T-helper 2 cell treated with Interferon-gamma antibody and Interleukin-4, amounts not matched to agents 100 ng/mL and 5 ng/mL, for 36 hours (primary cell): ENCODE results near the gene MLXIP. TPM values are rescaled to one million over a fixed set of nuclear protein-coding genes. Genes with fewer than 3 reads are reported as not detected.

Experiments used
- intact Hi-C: fragments of 100-400 bp; cut with micrococcal nuclease; formaldehyde crosslinking; loops from one replicate; pipeline ENCODE4 v1.15.1; 2023
- total RNA-seq: library from RNA; stranded (reverse); gene quantifications from 2 replicates; pipeline ENCODE4 v1.2.3, GENCODE V29; 2022

MLXIP gene
- total RNA-seq, 1 donor from 2014 or later = 44.7 TPM

- intact Hi-C loops = loop anchor here (1.0 kb wide), 1 partner anchor 69 kb away; no protein-coding TSS in a partner anchor
Measured at GRCh38 chr12:122123051-122123760, 44.6 kb downstream of the MLXIP start.

- intact Hi-C loops = loop anchor here (1.0 kb wide), 1 partner anchor 69 kb away; no protein-coding TSS in a partner anchor
Measured at GRCh38 chr12:122123761-122124145, 45.2 kb downstream of the MLXIP start.

- intact Hi-C loops = no loop called here
Measured at GRCh38 chr12:122124370-122124769, 45.8 kb downstream of the MLXIP start.

GRCh38 chr12:122125452-122126341, 47.1 kb downstream of the MLXIP start:
- intact Hi-C loops = no loop called here

- intact Hi-C loops = no loop called here
Measured at GRCh38 chr12:122126342-122126635, 47.7 kb downstream of the MLXIP start.

- intact Hi-C loops = no loop called here
Measured at GRCh38 chr12:122126713-122127597, 48.4 kb downstream of the MLXIP start.

- intact Hi-C loops = no loop called here
Measured at GRCh38 chr12:122127839-122128238, 49.3 kb downstream of the MLXIP start.

- intact Hi-C loops = no loop called here
Measured at GRCh38 chr12:122128481-122128880, 49.9 kb downstream of the MLXIP start.

- intact Hi-C loops = no loop called here
Measured at GRCh38 chr12:122129131-122129530, 50.6 kb downstream of the MLXIP start.

- intact Hi-C loops = loop anchor here (10.0 kb wide), 1 partner anchor 225 kb away; no protein-coding TSS in a partner anchor
Measured at GRCh38 chr12:122130150-122130549, 51.6 kb downstream of the MLXIP start.

GRCh38 chr12:122133192-122133950, 54.8 kb downstream of the MLXIP start:
- intact Hi-C loops = loop anchor here (10.0 kb wide), 1 partner anchor 221 kb away; no protein-coding TSS in a partner anchor

- intact Hi-C loops = loop anchor here (10.0 kb wide), 1 partner anchor 219 kb away; no protein-coding TSS in a partner anchor
Measured at GRCh38 chr12:122135437-122136031, 57.0 kb downstream of the MLXIP start.

GRCh38 chr12:122137229-122137628, 58.7 kb downstream of the MLXIP start:
- intact Hi-C loops = loop anchor here (10.0 kb wide), 1 partner anchor 218 kb away; no protein-coding TSS in a partner anchor

GRCh38 chr12:122137681-122138080, 59.1 kb downstream of the MLXIP start:
- intact Hi-C loops = loop anchor here (10.0 kb wide), 1 partner anchor 217 kb away; no protein-coding TSS in a partner anchor

GRCh38 chr12:122138181-122138580, 59.6 kb downstream of the MLXIP start:
- intact Hi-C loops = loop anchor here (10.0 kb wide), 1 partner anchor 217 kb away; no protein-coding TSS in a partner anchor

- intact Hi-C loops = loop anchor here (10.0 kb wide), 1 partner anchor 216 kb away; no protein-coding TSS in a partner anchor
Measured at GRCh38 chr12:122138616-122139015, 60.1 kb downstream of the MLXIP start.

GRCh38 chr12:122139266-122139665, 60.7 kb downstream of the MLXIP start:
- intact Hi-C loops = loop anchor here (10.0 kb wide), 1 partner anchor 216 kb away; no protein-coding TSS in a partner anchor

GRCh38 chr12:122139941-122140340, 61.4 kb downstream of the MLXIP start:
- intact Hi-C loops = loop anchor here (10.0 kb wide), 1 partner anchor 215 kb away; no protein-coding TSS in a partner anchor

- intact Hi-C loops = no loop called here
Measured at GRCh38 chr12:122140467-122141257, 62.1 kb downstream of the MLXIP start.
